Activated CD4-positive, alpha-beta T cell treated with anti-CD3 and anti-CD28 coated beads, Interleukin-2, amount 50 U/mL, for 1 hour (primary cell): Measurements from ENCODE around the gene TNS1.
"Not testable (repeated sequence)": the region's sequence is repeated elsewhere in the genome, so short reads cannot be mapped to it uniquely, and the experiment has no call there.

ENCODE experiments used
- DNase-seq: peaks from one replicate; pipeline ENCODE4 v3.0.0-alpha.2; 2020

Gene TNS1

DNA sequence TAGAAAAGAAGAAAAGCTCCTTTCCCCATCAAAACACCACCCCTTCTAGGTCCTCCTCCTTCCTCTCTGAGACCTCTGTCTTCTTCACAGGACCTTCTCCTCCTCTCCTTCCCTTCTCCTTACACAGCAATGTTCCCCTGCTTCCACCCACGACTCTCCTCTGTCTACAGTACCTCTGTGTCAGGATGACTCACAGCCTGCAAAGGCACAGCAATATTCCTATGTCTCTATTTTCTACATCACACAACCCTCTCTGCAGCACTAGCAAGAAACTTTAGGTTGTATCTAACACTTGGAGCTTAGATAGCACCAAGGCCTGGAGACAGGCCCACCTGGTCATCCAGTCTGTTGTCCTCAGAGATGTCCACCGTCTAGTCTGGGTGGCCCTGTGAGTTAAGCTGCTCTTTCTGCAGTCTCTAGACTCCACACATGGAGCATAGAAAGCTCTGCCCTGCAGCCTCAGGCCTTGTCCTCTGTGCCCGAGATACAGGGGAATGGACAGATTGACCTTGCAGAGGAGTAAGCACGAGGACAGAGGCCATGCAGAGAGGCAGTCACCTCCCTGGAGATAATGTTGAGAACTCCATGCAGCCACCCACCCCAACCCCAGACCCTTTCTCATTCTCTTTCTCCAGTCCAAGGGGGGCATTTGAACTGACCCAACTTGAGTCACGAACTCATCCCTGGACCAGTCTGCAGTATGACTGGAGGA is 212.0 kb downstream of the TNS1 start:
- DNase-seq, result no peak

DNA sequence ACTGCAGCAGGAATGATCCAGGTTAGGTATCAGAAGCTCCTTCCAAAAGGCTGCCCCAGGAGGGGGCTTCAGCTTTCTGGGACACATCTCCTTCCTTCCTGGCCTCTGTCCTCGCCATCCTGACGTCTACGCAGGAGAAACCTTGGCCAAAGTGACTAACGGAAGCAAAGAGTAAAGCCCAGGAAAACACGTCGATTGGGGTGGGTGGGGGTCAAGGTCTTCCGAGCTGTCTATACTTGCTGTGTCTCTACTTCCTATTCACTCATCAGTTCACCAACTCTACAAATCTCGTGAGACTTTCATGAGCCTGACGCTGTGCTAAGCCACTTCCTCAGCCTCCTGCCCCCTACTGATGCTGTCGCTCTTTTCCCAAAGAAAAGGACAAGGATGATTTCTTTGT is 212.6 kb downstream of the TNS1 start:
- DNase-seq, result no peak

DNA sequence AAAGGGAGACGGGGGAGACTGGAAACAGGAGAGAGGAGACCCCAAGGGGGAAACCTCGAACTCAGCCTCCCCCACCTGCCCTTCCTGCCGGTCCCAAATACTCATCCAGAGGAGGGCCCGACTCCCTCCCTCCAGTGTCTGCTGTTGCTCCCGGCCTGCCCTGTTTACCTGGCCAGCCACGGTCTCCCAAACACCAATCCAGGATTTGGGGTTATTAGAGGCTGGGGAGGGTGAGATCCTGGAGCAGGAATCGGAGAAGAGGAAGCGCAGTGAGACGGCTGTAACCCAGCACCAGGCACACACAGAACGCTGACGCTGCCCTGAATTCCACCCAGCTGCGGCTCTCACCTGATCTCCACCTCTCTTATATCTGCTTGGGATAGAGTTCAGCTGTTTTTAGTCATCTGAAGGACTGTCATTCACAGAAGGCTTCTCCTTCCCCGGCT is 213.0 kb downstream of the TNS1 start:
- no peak for DNase-seq

DNA sequence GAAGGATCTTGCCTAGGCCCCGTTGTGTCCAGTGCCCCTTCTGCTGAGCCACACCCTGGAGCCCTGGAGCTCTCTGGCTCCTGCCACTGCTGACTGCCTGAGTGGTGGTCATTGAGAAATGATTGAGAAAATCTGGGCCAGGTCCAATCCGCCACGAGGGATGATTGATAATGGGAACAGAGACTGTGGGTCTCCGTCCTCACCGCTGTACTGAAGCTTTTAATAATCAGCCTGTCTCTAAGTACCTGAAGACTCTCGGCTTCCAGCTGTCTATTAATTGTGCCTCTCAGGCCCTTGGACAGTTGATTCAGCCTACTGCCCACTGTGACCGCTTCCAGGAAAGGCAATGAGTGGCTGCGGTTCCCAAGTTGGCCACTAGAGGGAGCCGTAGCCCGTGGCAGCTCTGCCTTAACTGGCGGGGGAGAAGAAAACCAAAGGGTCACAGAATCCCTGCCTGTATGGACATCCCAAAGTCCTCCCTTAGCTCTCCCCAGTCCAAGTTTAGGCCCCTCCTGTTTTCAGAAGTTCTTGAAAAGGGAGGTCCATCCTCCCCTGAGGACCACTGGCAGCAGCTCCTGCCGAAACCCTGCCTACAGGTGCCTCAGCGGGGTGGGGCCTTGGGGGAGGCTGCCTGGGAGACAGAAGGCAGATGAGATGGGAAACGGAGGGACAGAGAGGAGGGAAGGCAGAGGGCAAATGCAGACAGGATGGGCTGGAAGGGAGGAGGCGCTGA is 213.6 kb downstream of the TNS1 start:
- peak; percentile 70 for DNase-seq

- no peak for DNase-seq
These were observed 214.2 kb downstream of the TNS1 start for GRCh38 chr2:217788669-217789002.

DNA sequence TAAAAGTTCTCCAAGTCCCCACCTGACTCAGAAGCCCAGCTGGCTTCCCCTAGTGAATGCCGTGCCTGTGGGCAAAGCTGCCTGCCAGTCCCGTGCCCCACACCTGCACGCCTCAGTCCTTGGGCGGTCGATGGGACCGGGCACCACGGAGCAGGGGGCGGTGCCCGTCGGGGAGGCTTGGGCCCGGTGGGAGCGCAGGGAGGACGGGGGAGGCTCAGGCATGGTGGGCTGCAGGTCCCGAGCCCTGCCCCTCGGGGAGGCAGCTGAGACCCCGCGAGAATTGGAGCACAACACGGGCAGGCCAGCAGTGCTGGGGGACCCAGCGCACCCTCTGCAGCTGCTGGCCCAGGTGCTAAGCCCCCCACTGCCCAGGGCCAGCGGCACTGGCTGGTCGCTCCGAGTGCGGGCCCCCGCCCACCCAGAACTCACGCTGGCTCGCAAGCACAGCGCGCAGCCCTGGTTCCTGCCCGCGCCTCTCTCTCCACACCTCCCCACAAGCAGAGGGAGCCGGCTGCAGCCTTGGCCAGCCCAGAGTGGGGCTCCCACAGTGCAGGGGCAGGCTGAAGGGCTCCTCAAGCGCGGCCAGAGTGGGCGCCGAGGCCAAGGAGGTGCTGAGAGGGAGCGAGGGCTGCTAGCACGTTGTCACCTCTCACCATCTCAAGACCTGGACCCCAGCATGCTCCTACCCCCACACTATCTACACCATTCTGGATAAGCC is 215.5 kb downstream of the TNS1 start:
- DNase-seq, result no peak

GRCh38 chr2:217786560-217786959 is 216.2 kb downstream of the TNS1 start:
- DNase-seq, result not testable (repeated sequence)

- peak; percentile 73 for DNase-seq
These were observed 217.2 kb downstream of the TNS1 start for GRCh38 chr2:217785544-217786045.

DNA sequence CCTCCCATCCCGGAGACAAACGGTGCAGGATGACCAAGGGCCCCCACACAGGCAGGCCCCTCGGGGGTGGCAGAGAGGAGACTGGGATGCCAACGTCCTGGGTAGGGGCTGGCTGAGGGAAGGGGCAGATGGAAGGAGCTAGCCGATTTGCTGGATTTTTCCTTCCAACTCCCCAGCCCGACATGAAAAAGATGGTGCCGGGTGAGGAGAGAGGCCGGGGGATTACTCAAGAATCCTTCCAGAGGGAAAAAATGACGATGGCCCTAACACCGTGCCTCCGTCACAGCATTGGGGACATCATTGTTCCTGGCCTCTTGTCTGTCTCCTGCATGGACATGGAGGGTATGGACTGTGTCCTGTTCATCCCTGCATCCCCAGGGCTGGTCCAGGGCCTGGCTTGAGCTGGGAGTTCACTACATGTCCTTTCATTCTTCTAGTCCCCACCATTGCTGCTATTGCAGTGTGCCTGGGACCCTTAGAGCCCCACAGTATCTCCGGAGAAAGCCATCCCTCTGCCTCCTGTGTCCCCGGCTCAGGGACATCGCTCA is 217.7 kb downstream of the TNS1 start:
- no peak for DNase-seq

GRCh38 chr2:217783243-217783642 is 219.6 kb downstream of the TNS1 start:
- no peak for DNase-seq

DNA sequence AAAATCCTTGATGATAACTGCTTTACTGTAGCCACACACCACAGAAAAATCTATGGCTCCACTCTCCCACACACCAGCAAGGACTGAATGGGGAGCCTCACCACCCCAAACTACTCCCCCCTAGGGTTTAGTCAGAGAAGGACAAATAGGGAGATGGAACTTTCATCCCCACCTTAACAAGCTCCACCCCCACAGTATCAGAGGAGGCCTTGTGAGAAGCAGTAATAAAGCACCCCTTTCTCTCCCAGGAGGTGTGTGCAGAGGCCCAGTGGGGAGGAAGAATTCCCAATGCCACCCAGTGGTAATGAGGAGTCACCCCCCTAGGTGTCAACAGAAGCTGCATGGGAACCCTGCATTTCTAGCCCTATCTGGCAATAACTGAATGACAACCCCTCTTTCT is 224.9 kb downstream of the TNS1 start:
- DNase-seq, result no peak

GRCh38 chr2:217776631-217777030 is 226.2 kb downstream of the TNS1 start:
- no peak for DNase-seq

- no peak for DNase-seq
These were observed 226.8 kb downstream of the TNS1 start for GRCh38 chr2:217775920-217776503.

DNA sequence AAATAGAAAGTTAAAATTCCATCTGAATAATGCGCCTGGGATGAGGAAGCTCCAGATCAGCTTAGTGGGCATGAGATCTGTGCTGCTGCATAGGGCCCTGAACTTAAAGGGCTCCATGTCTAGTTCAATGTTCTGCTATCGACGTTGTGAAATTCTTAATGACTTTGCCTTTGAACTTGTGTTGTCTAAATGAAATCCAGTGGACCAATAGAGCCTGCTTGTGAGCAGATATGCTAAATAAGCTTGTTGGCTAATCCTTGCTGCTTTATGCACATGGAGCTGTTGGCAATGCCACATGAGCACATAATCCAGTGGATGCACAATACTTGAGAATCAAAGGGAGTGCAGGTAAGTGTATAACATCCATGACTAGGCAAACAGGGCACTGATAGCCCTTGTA is 228.6 kb downstream of the TNS1 start:
- DNase-seq, result no peak

GRCh38 chr2:217773539-217773938 is 229.3 kb downstream of the TNS1 start:
- no peak for DNase-seq

DNA sequence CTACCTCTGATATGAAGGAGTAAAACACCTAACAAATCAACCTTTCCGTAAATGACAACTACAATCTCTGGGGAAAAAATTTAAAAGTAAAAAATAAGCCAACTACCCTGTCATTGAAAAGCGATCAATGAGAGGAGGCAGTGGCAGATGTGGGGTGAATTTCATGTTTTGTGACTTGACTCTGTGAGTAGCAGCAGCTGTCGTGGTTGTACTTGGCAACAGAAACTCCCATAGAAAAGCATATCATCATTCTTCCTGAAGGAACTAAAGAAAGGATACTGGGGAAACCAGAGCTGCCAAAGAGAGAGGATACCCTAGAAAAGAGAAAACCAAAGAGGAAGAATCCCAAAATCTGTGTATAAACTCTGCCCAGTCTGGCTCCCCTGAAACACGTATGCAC is 236.4 kb downstream of the TNS1 start:
- no peak for DNase-seq

- DNase-seq, result no peak
These were observed 241.0 kb downstream of the TNS1 start for GRCh38 chr2:217761645-217762277.

DNA sequence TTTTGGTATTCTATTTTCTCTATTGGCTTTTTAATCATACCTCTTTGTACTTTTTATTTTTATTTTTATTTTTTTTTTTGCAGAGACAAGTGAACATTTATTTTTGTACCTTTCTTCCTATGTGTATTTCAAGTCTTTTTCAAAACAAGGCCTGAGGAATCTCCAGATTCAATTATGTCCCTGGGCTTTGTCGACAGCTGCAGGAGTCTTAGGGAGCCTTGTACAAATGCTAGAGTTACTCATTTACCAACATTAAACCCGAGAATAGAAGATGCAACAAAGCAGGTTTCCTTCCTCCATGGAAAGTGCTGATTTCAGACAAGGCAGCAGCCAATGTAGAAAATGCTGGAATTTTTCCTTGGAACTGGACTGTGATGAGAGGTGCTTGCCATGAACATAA is 242.8 kb downstream of the TNS1 start:
- no peak for DNase-seq

DNA sequence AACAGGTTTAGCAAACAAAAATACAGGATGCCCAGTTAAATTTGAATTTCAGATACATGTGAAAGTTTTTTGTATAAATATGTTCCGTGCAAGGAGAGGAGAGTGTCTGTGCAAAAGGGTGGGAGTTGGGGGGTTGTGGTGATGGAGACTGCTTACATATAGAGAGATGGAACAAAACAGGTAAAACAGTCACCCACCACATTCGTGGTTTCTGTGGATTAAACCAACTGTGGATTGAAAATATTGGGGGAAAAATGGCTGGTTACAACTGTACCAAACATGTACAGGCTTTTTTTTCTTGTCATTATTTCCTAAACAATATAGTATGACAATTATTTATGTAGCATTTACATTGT is 245.7 kb downstream of the TNS1 start:
- no peak for DNase-seq

GRCh38 chr2:217756375-217757107 is 246.3 kb downstream of the TNS1 start:
- DNase-seq, result peak; percentile 66

DNA sequence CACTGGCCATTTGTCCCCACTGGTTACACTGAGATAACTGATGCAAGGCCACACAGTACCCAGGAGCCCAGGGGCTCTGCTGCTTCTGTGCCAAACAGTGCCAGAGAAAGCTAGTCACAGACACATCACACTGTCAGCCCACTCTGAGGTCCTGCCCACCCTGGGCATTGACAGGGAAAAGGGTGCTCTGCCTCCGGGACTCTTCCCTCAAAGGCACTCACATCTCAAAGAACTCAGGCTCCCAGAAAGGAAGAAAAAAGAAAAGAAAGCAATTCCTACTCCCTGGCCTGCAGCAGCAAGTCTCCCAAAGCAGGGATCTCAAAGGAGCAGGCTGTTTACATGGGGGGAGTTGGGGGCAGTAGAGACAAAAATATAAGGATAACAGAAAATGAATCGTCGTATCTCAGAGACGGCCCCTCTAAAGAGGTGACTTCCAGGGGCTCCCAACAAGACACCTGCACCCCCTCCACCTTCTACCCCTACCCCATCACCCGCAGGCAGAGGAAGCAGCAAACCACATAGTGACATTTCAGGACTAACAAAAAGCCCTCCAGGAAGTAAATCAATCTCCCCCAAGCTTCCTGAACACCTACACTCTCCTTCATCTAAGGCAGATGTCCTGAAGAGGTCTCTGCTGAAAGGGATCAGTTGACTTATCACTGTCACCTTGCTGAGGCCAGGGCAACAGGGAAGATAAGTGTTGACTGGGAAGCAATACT is 247.6 kb downstream of the TNS1 start:
- no peak for DNase-seq
